ENCODE measurements around the gene ZNF467.

ZNF467 gene

GRCh38 chr7:149808311-149808710, 34.9 kb upstream of the ZNF467 start:
- no peak for DNase-seq

- no peak for DNase-seq
Measured at GRCh38 chr7:149806726-149807125, 33.3 kb upstream of the ZNF467 start.

GRCh38 chr7:149804106-149804505, 30.7 kb upstream of the ZNF467 start:
- no peak for DNase-seq

- no peak for DNase-seq
Measured at GRCh38 chr7:149803551-149804074, 30.2 kb upstream of the ZNF467 start.

- DNase-seq: no peak
Measured at GRCh38 chr7:149802966-149803365, 29.6 kb upstream of the ZNF467 start.

- no peak for DNase-seq
Measured at GRCh38 chr7:149801816-149802215, 28.4 kb upstream of the ZNF467 start.

- no peak for DNase-seq
Measured at GRCh38 chr7:149801002-149801566, 27.7 kb upstream of the ZNF467 start.

- no peak for DNase-seq
Measured at GRCh38 chr7:149800169-149800555, 26.8 kb upstream of the ZNF467 start.

- DNase-seq: peak in 1 of 2 donors; percentile 49
Measured at GRCh38 chr7:149799397-149800168, 26.2 kb upstream of the ZNF467 start.

- no peak for DNase-seq
Measured at GRCh38 chr7:149797771-149798170, 24.4 kb upstream of the ZNF467 start.

- no peak for DNase-seq
Measured at GRCh38 chr7:149796287-149796860, 23.0 kb upstream of the ZNF467 start.

- DNase-seq: no peak
Measured at GRCh38 chr7:149795126-149795525, 21.7 kb upstream of the ZNF467 start.

- no peak for DNase-seq
Measured at GRCh38 chr7:149794661-149795060, 21.3 kb upstream of the ZNF467 start.

- DNase-seq: no peak
Measured at GRCh38 chr7:149793261-149793660, 19.9 kb upstream of the ZNF467 start.

- DNase-seq: no peak
Measured at GRCh38 chr7:149792220-149792595, 18.8 kb upstream of the ZNF467 start.

- no peak for DNase-seq
Measured at GRCh38 chr7:149791411-149792219, 18.2 kb upstream of the ZNF467 start.

- DNase-seq: no peak
Measured at GRCh38 chr7:149790754-149791360, 17.5 kb upstream of the ZNF467 start.

- peak in 1 of 2 donors; percentile 18 for DNase-seq
Measured at GRCh38 chr7:149790146-149790548, 16.8 kb upstream of the ZNF467 start.

- no peak for DNase-seq
Measured at GRCh38 chr7:149789101-149789500, 15.7 kb upstream of the ZNF467 start.

- DNase-seq: no peak
Measured at GRCh38 chr7:149788300-149788851, 15.0 kb upstream of the ZNF467 start.

- no peak for DNase-seq
Measured at GRCh38 chr7:149787428-149788299, 14.3 kb upstream of the ZNF467 start.

- no peak for DNase-seq
Measured at GRCh38 chr7:149785983-149786382, 12.6 kb upstream of the ZNF467 start.
